DOHH2 (cell line): Measurements from ENCODE around the gene ETV5.

ENCODE experiments used
- H3F3A ChIP-seq: fragments of 200-600 bp; sonication (generic), shearing (Covaris generic); 2 replicates; pipeline ENCODE4 v1.6.0; 2016; ENCODE audit warnings: antibody characterized with exemption, mild to moderate bottlenecking; ENCODE audit not compliant: control insufficient read depth, insufficient read depth
- H3K27ac ChIP-seq: fragments of 200-600 bp; sonication (generic); 2 replicates; pipeline ENCODE4 v1.5.1; 2014; ENCODE audit warnings: low read depth, mild to moderate bottlenecking, low read length, moderate library complexity
- H3K27me3 ChIP-seq: fragments of 200-600 bp; sonication (generic); 2 replicates; pipeline ENCODE4 v1.6.1; 2014; ENCODE audit warnings: mild to moderate bottlenecking, low read length, mixed read lengths; ENCODE audit not compliant: control insufficient read depth
- H3K36me3 ChIP-seq: fragments of 200-600 bp; sonication (generic); 2 replicates; pipeline ENCODE4 v1.6.1; 2014; ENCODE audit warnings: mild to moderate bottlenecking, low read length, moderate library complexity, mixed read lengths; ENCODE audit not compliant: control insufficient read depth
- H3K4me1 ChIP-seq: fragments of 200-600 bp; sonication (generic); 2 replicates; pipeline ENCODE4 v1.6.1; 2014; ENCODE audit warnings: mild to moderate bottlenecking, low read length, mixed read lengths; ENCODE audit not compliant: control insufficient read depth
- H3K4me2 ChIP-seq: fragments of 200-600 bp; sonication (generic); 2 replicates; pipeline ENCODE4 v1.6.0; 2014; ENCODE audit warnings: mild to moderate bottlenecking, low read length, moderate library complexity
- H3K4me3 ChIP-seq: fragments of 200-600 bp; sonication (generic); 2 replicates; pipeline ENCODE4 v1.5.1; 2014; ENCODE audit warnings: mild to moderate bottlenecking, low read length, mixed read lengths
- H3K79me2 ChIP-seq: fragments of 200-600 bp; sonication (generic); 2 replicates; pipeline ENCODE4 v1.6.1; 2014; ENCODE audit warnings: mild to moderate bottlenecking, low read length, mixed read lengths; ENCODE audit not compliant: control insufficient read depth
- H3K9me2 ChIP-seq: fragments of 200-600 bp; sonication (generic); replicated peaks from 2 replicates; pipeline ENCODE4 v1.6.1; 2014; ENCODE audit warnings: mild to moderate bottlenecking, low read length, mixed read lengths; ENCODE audit not compliant: control insufficient read depth
- H3K9me3 ChIP-seq: fragments of 200-600 bp; sonication (generic); 2 replicates; pipeline ENCODE4 v1.6.1; 2014; ENCODE audit warnings: antibody characterized with exemption, low read length, mixed read lengths; ENCODE audit not compliant: control insufficient read depth, insufficient read depth
- H4K20me1 ChIP-seq: fragments of 200-600 bp; sonication (generic); 2 replicates; pipeline ENCODE4 v1.6.0; 2014; ENCODE audit warnings: low read depth, mild to moderate bottlenecking, antibody characterized with exemption, low read length, moderate library complexity; ENCODE audit not compliant: control insufficient read depth, insufficient read depth
- CTCF ChIP-seq: fragments of 200-600 bp; sonication (generic); IDR thresholded peaks from one replicate; pipeline ENCODE4 v1.5.1; 2014; ENCODE audit warnings: antibody characterized with exemption, mild to moderate bottlenecking, low read depth, low read length; ENCODE audit not compliant: poor library complexity, severe bottlenecking
- EZH2phosphoT487 ChIP-seq: fragments of 200-600 bp; sonication (generic); IDR thresholded peaks from 2 replicates; pipeline ENCODE4 v1.6.1; 2017; ENCODE audit warnings: borderline replicate concordance, mild to moderate bottlenecking, antibody characterized with exemption, low read length, moderate library complexity, mixed read lengths

The ETV5 gene

DNA sequence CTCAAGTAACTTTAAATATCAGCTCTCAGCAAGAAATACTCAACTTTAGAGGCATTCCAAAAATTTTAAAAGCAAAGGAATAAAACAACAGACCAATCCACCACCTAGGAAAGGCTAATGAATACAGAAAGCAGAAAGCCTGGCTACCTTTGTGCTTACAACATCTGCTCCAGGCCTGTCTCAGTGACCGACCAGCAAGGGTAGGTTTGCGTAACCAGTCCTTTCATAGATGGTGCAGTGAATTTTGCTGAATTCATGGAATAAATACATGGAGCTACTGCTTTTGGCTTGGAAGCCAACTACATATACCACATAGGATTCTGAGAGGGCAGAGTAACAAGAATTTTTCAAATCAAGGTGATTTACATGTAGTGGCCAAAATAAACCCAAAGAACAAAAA, 27.2 kb downstream of the ETV5 start:
- no peaks in the 10 kb centered on the region for H3K36me3 ChIP-seq
- no peaks in the 10 kb centered on the region for H4K20me1 ChIP-seq
- H3K79me2 ChIP-seq: no peaks in the 10 kb centered on the region
- no peak overlapping the region for H3K4me2 ChIP-seq
- H3K9me2 ChIP-seq: no peaks in the 10 kb centered on the region
- no peaks in the 10 kb centered on the region for H3K4me1 ChIP-seq
- H3K9me3 ChIP-seq: no peaks in the 10 kb centered on the region
- peaks cover 14% of the 10 kb centered on the region; the same call in 1 of the 2 replicates for H3K27me3 ChIP-seq
- no peak for TF ChIP-seq EZH2phosphoT487
- no peak for TF ChIP-seq CTCF
- H3K27ac ChIP-seq: no peak overlapping the region
- no peaks in the 10 kb centered on the region for H3F3A ChIP-seq
- H3K4me3 ChIP-seq: no peak overlapping the region

GRCh38 chr3:186080849-186081438, 27.9 kb downstream of the ETV5 start:
- Histone ChIP-seq H3K9me2 (no peaks in the 10 kb centered on the region), H4K20me1 (no peaks in the 10 kb centered on the region), H3K4me1 (no peaks in the 10 kb centered on the region), H3K9me3 (no peaks in the 10 kb centered on the region), H3K4me3 (no peak overlapping the region), H3K27me3 (peaks cover 14% of the 10 kb centered on the region; the same call in 1 of the 2 replicates), H3K36me3 (no peaks in the 10 kb centered on the region), H3F3A (no peaks in the 10 kb centered on the region), H3K79me2 (no peaks in the 10 kb centered on the region), H3K27ac (no peak overlapping the region), H3K4me2 (no peak overlapping the region)
- TF ChIP-seq CTCF (no peak), EZH2phosphoT487 (no peak)

DNA sequence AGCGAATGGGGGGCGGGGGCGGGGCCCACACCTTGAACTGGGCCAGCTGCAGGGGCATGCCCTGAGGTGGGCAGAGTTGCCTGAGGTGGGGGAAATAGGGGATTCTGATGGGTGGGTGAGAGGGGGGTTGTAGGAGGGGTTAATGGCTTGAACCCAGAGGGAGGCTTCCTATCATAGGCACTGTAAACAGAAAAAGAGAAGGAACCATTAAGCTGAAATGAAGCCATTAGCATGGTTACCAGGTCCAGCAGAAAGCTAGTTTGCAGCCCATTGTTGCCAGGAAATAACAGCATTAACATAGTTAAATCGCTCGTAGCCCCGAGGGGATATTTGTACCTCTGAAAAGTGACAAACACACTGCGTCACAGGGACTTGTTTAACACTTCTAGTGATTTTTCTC, 29.0 kb downstream of the ETV5 start:
- H4K20me1 ChIP-seq: no peaks in the 10 kb centered on the region
- H3K27ac ChIP-seq: no peak overlapping the region
- no peaks in the 10 kb centered on the region for H3K36me3 ChIP-seq

More for the DNA sequence above, 29.0 kb downstream of the ETV5 start:
- Histone ChIP-seq H3K4me2 (no peak overlapping the region), H3K27me3 (peaks cover 14% of the 10 kb centered on the region; the same call in 1 of the 2 replicates), H3K79me2 (no peaks in the 10 kb centered on the region), H3K9me3 (0 out of 2 replicates have a peak, but pooled peaks cover 2% of the 10 kb centered on the region), H3F3A (no peaks in the 10 kb centered on the region), H3K4me1 (no peaks in the 10 kb centered on the region), H3K4me3 (no peak overlapping the region), H3K9me2 (no peaks in the 10 kb centered on the region)
- no peak for TF ChIP-seq CTCF
- TF ChIP-seq EZH2phosphoT487: no peak
